ENCODE data around the gene SEMA7A. TPM values are rescaled to one million over a fixed set of nuclear protein-coding genes. Genes with fewer than 3 reads are reported as not detected.

The SEMA7A gene
- total and polyA plus RNA-seq, 9 of the 15 experiments (the other 6 are each of a cell fraction or from before 2014, with no cell fraction given) = 0.04 to 8.2 (median 5.4) TPM; not detected in 1

DNA sequence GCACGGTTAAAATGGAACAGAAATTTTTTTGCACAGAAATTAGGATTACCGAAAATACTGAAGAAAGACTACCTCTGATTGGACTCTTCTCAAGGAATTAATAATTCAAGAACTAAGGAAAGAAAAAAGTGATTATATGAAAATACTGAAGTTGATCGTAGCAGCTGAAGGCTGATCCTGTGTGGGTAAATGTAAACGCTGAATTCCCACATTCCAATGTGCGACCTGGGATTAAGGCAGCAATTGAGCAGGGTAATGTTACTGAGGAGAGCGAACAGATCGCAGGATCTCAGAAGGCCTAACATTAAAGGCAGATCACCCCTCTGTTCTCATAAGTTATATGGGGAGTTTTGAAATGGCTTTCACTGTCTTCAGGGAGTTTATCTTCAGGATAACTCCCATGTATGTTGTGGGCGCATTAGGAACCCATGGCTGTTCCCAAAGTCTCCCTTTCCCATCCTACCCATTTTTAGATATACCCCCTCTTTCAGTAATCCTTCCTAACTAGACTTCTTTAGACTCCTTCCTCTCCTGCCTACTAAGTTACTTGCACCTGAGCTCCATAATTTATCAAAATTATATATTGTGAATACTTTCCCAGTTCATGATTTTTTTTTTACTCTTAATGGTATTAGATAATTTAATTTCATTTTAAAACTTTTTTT is 28.2 kb upstream of the SEMA7A start:
- Histone ChIP-seq H3K27ac (ENCODE audit: extremely low read depth, low read depth, low read length) (peak overlapping the region; percentile 91), H3K27me3 (ENCODE audit: control insufficient read depth in 2 of 2, insufficient read depth in 2 of 2, low read length in 2 of 2) (no peaks in the 10 kb centered on the region), H2AFZ (ENCODE audit: low read depth, low read length) (peak overlapping the region; percentile 95), H3K4me1 (replicated peaks in 1 of 2; ENCODE audit: control insufficient read depth in 2 of 2, insufficient read depth in 2 of 2, low read length in 2 of 2) (peaks cover 16% of the 10 kb centered on the region in 2 experiments; a peak in 4 of 5 replicates), H3K9ac (ENCODE audit: insufficient read depth in 1 of 2, low read depth in 2 of 2, low read length in 2 of 2) (peak overlapping the region; percentile 86 to 91), H3K36me3 (ENCODE audit: control insufficient read depth, insufficient read depth, low read length) (peaks cover 9% of the 10 kb centered on the region; the same call in 1 of the 3 replicates), H3K9me1 (ENCODE audit: control insufficient read depth, insufficient read depth, low read length) (no peaks in the 10 kb centered on the region), H3K4me2 (ENCODE audit: insufficient read depth, low read length) (peak overlapping the region; percentile 100), H4K20me1 (replicated peaks; ENCODE audit: control insufficient read depth, insufficient read depth, low read length) (peaks cover 4% of the 10 kb centered on the region; the same call in 1 of the 2 replicates), H3K9me3 (replicated peaks; ENCODE audit: control insufficient read depth, insufficient read depth, low read depth, low read length) (no peaks in the 10 kb centered on the region), H3K4me3 (peak overlapping the region; percentile 73), H3K79me2 (ENCODE audit: control insufficient read depth, insufficient read depth, low read length) (peaks cover 44% of the 10 kb centered on the region)
- DNase-seq (ENCODE audit: extremely low read depth in 1 of 4, low spot score in 3 of 4) (peak in 2 of 4 experiments; percentile 23), FAIRE-seq (peak; percentile 32), ATAC-seq (peak; percentile 31)
- BruUV-seq (replicated peaks) = no TSS peak
- TF ChIP-seq, protein P1, sequence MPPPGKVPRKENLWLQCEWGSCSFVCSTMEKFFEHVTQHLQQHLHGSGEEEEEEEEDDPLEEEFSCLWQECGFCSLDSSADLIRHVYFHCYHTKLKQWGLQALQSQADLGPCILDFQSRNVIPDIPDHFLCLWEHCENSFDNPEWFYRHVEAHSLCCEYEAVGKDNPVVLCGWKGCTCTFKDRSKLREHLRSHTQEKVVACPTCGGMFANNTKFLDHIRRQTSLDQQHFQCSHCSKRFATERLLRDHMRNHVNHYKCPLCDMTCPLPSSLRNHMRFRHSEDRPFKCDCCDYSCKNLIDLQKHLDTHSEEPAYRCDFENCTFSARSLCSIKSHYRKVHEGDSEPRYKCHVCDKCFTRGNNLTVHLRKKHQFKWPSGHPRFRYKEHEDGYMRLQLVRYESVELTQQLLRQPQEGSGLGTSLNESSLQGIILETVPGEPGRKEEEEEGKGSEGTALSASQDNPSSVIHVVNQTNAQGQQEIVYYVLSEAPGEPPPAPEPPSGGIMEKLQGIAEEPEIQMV (tag; conservative IDR thresholded peaks at IDR 0.05; ENCODE audit: low read depth) = no peak
- TF ChIP-seq THRAP3 (IDR thresholded peaks at IDR 0.05; ENCODE audit: borderline replicate concordance) (no peak), NEUROD1 (IDR thresholded peaks at IDR 0.05; ENCODE audit: borderline replicate concordance, low read depth, low read length, partially characterized antibody) (no peak), PHB2 (IDR thresholded peaks at IDR 0.05; ENCODE audit: low read depth) (no peak), RB1 (IDR thresholded peaks at IDR 0.05; ENCODE audit: low read depth) (0 out of 2 replicates have a peak, but pooled peaks have one; percentile 7)
- TF ChIP-seq, protein P2, sequence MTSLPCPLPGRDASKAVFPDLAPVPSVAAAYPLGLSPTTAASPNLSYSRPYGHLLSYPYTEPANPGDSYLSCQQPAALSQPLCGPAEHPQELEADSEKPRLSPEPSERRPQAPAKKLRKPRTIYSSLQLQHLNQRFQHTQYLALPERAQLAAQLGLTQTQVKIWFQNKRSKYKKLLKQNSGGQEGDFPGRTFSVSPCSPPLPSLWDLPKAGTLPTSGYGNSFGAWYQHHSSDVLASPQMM (CRISPR knock-in tag; IDR thresholded peaks at IDR 0.05) = no peak
- in situ Hi-C loops (cut with MboI) = no loop called here
- POLR2A ChIA-PET = interaction anchor here (0.7 to 1.9 kb wide), 12 partner anchors 9 to 1762 kb away, joined by 3 to 10 read pairs (median 6); partner anchors contain the start of gene ARID3B
- intact Hi-C loops (cut with micrococcal nuclease) = loop anchor here (5.0 kb wide), 2 partner anchors 80 to 150 kb away; partner anchors contain the start of gene ARID3B
- CTCF ChIA-PET (ENCODE audit: low intra/inter-chr PET ratio) = no interaction called here
- 1% methylated on average over 8 of the region's 8 CpGs for WGBS (ENCODE audit: insufficient coverage, low coverage, missing lambda C conversion rate)

All from K562 (cell line).